ENCODE measurements around the gene RNF227. TPM values are rescaled to one million over a fixed set of nuclear protein-coding genes. Genes with fewer than 3 reads are reported as not detected.

Gene RNF227
- total and polyA plus RNA-seq, 2 of the 8 experiments (the other 6 are each of a cell fraction or from before 2014, with no cell fraction given), result 0.63 to 1.7 TPM

DNA sequence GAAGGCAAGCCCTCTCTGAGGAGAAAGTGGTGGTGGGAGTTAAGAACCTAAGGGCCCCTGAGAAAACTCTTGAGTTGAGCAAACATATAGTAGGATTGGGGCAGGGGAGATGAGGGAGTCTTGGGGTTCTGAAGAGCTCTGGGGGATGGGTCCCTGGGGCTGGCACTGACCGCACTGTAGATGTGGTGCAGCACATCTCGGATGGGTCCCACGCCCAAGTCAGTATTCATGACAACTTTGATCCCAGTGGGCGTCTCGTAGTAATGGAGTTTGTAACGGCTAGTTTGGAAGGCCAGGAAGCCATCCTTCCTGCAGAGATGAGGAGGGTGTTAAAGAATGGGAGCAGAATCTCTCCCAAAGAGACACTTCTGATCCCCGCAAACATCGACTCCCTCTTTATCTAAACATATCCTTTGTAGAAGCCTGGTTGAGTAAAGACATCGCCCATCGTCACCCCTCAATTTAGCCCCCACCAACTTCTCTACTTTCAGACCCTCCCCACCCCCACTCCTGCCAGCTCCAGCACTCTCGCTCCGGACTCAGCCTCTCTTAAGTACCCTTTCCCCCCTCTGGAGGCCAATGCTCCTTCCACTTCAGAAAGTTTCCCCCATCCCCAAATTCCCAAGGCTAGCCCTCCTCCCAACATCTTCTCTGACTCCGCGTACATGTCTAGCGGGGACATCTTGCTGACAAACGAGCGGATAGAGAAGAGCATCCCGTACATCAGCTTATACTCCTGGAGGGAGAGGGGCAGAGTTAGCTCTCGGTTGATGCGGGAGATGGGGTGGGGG, 14.9 kb upstream of the RNF227 start:
- Histone ChIP-seq H3K56ac (replicated peaks; ENCODE audit: insufficient read length, low read depth, low read length) (no peak overlapping the region), H3K23ac (ENCODE audit: insufficient read length) (no peak overlapping the region), H3K27ac (ENCODE audit: low read depth, low read length) (no peak overlapping the region), H3K4me2 (ENCODE audit: insufficient read depth in 1 of 2, low read depth in 2 of 2, low read length in 2 of 2) (peak overlapping the region; percentile 96 to 98), H3K9ac (replicated peaks in 1 of 4; ENCODE audit: extremely low read depth in 1 of 4, low read depth in 3 of 4, low read length in 3 of 4) (peak overlapping the region in 1 of 4 experiments; percentile 1; a peak in 2 of 7 replicates), H2AFZ (ENCODE audit: low read length) (no peak overlapping the region), H3K4ac (replicated peaks; ENCODE audit: insufficient read length, low read depth, low read length) (peak overlapping the region; percentile 64), H2BK5ac (ENCODE audit: low read depth, low read length) (no peak overlapping the region), H3K79me2 (ENCODE audit: control insufficient read depth in 1 of 2, insufficient read depth in 2 of 2, low read length in 2 of 2) (0 out of 4 replicates have a peak, but pooled peaks cover 0 to 4% of the 10 kb centered on the region in 2 experiments), H2AK5ac (ENCODE audit: low read depth, low read length) (no peak overlapping the region), H3K4me3 (ENCODE audit: extremely low read depth in 1 of 4, insufficient read depth in 2 of 4, low read depth in 3 of 4, low read length in 4 of 4) (peak overlapping the region; percentile 80 to 95 (median 89)), H4K5ac (ENCODE audit: insufficient read length, low read depth, low read length) (no peak overlapping the region), H2BK12ac (ENCODE audit: low read depth, low read length) (no peak overlapping the region), H2BK120ac (replicated peaks; ENCODE audit: low read depth, low read length) (no peak overlapping the region), H3K23me2 (ENCODE audit: low read depth, low read length) (peaks cover 15% of the 10 kb centered on the region), H3K14ac (ENCODE audit: insufficient read length) (no peak overlapping the region), H2BK20ac (ENCODE audit: low read length) (no peak overlapping the region), H4K20me1 (replicated peaks in 1 of 2; ENCODE audit: control insufficient read depth in 1 of 2, insufficient read depth in 2 of 2, low read length in 2 of 2) (peaks cover 0 to 5% of the 10 kb centered on the region in 2 experiments), H3K18ac (ENCODE audit: extremely low read depth, low read length) (no peak overlapping the region), H4K91ac (replicated peaks; ENCODE audit: insufficient read length, low read length) (no peak overlapping the region), H4K8ac (ENCODE audit: extremely low read depth, insufficient read depth, low read length) (no peak overlapping the region), H3K4me1 (replicated peaks in 1 of 4; ENCODE audit: control insufficient read depth in 3 of 4, insufficient read depth in 4 of 4, low read length in 3 of 4) (peaks cover 0 to 5% (median 3%) of the 10 kb centered on the region in 4 experiments; a peak in 4 of 7 replicates), H3K27me3 (replicated peaks in 1 of 4; ENCODE audit: control insufficient read depth in 3 of 4, extremely low read depth in 1 of 4, insufficient read depth in 3 of 4, low read length in 3 of 4) (peaks cover 11 to 34% (median 32%) of the 10 kb centered on the region in 4 experiments), H3K79me1 (ENCODE audit: low read depth, low read length) (no peaks in the 10 kb centered on the region), H3K36me3 (ENCODE audit: control insufficient read depth in 2 of 4, insufficient read depth in 4 of 4, low read length in 3 of 4) (peaks cover 0 to 8% (median 7%) of the 10 kb centered on the region in 4 experiments; a peak in 3 of 8 replicates), H3K9me3 (ENCODE audit: insufficient read depth in 2 of 2, low read depth in 1 of 2, low read length in 1 of 2) (no peaks in the 10 kb centered on the region), H2BK15ac (ENCODE audit: low read length) (no peak overlapping the region)
- FAIRE-seq, result no peak
- 43% methylated on average over 17 of the region's 20 CpGs; no CpG with 5 or more reads in 1 of the 2 experiments for WGBS, 2 experiments (ENCODE audit: extremely low coverage in 1 of 2, insufficient coverage in 1 of 2, insufficient read length in 1 of 2, insufficient replicate concordance in 2 of 2, low coverage in 1 of 2, low lambda C conversion rate in 2 of 2, missing lambda C conversion rate in 1 of 2)
- ChIA-PET POLR2A (ENCODE audit: partially characterized antibody) (interaction anchor here (0.7 to 3.3 kb wide), 6 partner anchors 10 to 245 kb away, joined by 3 to 11 read pairs (median 4); partner anchors contain the start of gene RNF227), CTCF (ENCODE audit: partially characterized antibody) (interaction anchor here (0.6 to 2.6 kb wide), 8 partner anchors 19 to 254 kb away, joined by 3 to 19 read pairs (median 4); no protein-coding TSS in a partner anchor)
- DNase-seq (ENCODE audit: low read depth in 1 of 2, low spot score in 2 of 2), result no peak
- TF ChIP-seq YY1 (IDR thresholded peaks at IDR 0.05; ENCODE audit: low read depth, low read length) (no peak), EZH2 (IDR thresholded peaks at IDR 0.05; ENCODE audit: low read depth, low read length, severe bottlenecking) (no peak), RBBP5 (IDR thresholded peaks at IDR 0.05; ENCODE audit: borderline replicate concordance, low read depth, low read length) (no peak), ASH2L (IDR thresholded peaks at IDR 0.05; ENCODE audit: low read length) (no peak), POLR2AphosphoS5 (IDR thresholded peaks at IDR 0.05; ENCODE audit: low read depth, low read length) (no peak), TAF1 (IDR thresholded peaks at IDR 0.05; ENCODE audit: low read depth, low read length) (no peak), ZNF274 (IDR thresholded peaks at IDR 0.05; ENCODE audit: borderline replicate concordance, extremely low read depth, low read length) (no peak), SP4 (IDR thresholded peaks at IDR 0.05; ENCODE audit: low read length) (no peak), RFX5 (IDR thresholded peaks at IDR 0.05; ENCODE audit: borderline replicate concordance, low read depth, low read length) (no peak), TBP (IDR thresholded peaks at IDR 0.05; ENCODE audit: low read depth, low read length) (no peak), KDM1A (IDR thresholded peaks at IDR 0.05; ENCODE audit: borderline replicate concordance, low read length) (no peak)
- TF ChIP-seq, protein P1, sequence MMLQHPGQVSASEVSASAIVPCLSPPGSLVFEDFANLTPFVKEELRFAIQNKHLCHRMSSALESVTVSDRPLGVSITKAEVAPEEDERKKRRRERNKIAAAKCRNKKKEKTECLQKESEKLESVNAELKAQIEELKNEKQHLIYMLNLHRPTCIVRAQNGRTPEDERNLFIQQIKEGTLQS (IDR thresholded peaks at IDR 0.05; ENCODE audit: insufficient read depth, low read depth, low read length), result no peak

All from H1 (cell line).